Vagina (tissue), 2 donors: ENCODE data around the gene KRTAP1-4.

ENCODE experiments used
- CTCF ChIP-seq, 3 experiments: fragments of 450-650 bp in 2 of 3; fragments of 200-600 bp in 1 of 3; sonication (generic) in 1 of 3; IDR thresholded peaks; one replicate each; pipeline ENCODE4 v1.5.1; 2017 to 2019; ENCODE audit warnings: antibody characterized with exemption in 3 of 3, mild to moderate bottlenecking in 2 of 3, moderate library complexity in 2 of 3
- POLR2A ChIP-seq, 2 donors: fragments of 450-650 bp; IDR thresholded peaks; one replicate each; pipeline ENCODE4 v1.6.1; 2017; ENCODE audit warnings: antibody characterized with exemption in 2 of 2, mild to moderate bottlenecking in 2 of 2, moderate library complexity in 2 of 2

- no peak for TF ChIP-seq CTCF (IDR thresholded peaks at IDR 0.05)
- TF ChIP-seq POLR2A (IDR thresholded peaks at IDR 0.05) = no peak
These were observed 33.2 kb downstream of the KRTAP1-4 start for GRCh38 chr17:40996829-40997228.
